ENCODE results near the gene CCDC172. TPM values are rescaled to one million over a fixed set of nuclear protein-coding genes. Genes with fewer than 3 reads are reported as not detected.

CCDC172 gene, protein sequence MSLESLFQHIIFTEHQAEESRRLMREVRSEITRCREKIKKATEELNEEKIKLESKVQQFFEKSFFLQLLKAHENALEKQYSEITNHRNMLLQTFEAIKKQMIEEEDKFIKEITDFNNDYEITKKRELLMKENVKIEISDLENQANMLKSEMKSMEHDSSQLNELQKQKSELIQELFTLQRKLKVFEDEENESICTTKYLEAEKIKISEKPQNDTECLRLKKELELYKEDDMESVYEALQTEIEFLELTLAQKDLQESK
- not detected for total RNA-seq

GRCh38 chr10:116324227-116324950 is at the start of gene CCDC172:
Gene CCDC172, plus strand, starts transcription at chr10:116324448. Its CDS starts 564 bp downstream, at chr10:116325012.
- ATAC-seq (no peak), DNase-seq (no peak)
- no peaks in the 10 kb centered on the region for H3K9me3 Mint-ChIP-seq
- no peak within 1 kb of the TSS for H3K4me3 Mint-ChIP-seq
- no peaks in the 10 kb centered on the region for H3K4me1 Mint-ChIP-seq (ENCODE audit: low read depth)
- no peaks in the 10 kb centered on the region for H3K36me3 Mint-ChIP-seq (ENCODE audit: insufficient read depth)
- peaks cover 3% of the 10 kb centered on the region for H3K27me3 Mint-ChIP-seq (ENCODE audit: low read depth)

- H3K27me3 Mint-ChIP-seq (ENCODE audit: low read depth) = peaks cover 33% of the 10 kb centered on the region
- no peak for ATAC-seq
These were observed 47.3 kb upstream of the CCDC172 start for GRCh38 chr10:116276981-116277380.

DNA sequence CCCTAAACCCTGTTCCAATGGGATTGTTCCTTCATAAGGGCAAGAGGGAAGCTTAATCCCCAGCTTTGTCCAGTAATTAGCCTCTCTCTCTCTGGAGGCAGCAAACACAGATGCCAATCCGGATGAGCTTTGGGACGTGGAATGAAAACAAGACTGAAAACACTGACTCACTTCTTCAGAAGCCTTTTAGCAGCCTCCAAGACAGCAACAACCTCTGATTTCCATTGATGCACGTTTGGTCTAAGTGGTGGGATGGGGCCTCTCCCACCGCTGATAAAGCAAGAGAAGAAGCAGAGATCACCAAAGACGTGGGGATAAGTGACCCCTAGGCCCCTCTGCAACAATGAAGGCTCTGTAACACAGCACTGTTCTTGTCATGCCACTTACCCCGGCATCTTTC is 45.4 kb upstream of the CCDC172 start:
- ATAC-seq (no peak), DNase-seq (no peak)
- no peak overlapping the region for H3K4me3 Mint-ChIP-seq
- H3K9me3 Mint-ChIP-seq = no peaks in the 10 kb centered on the region
- H3K36me3 Mint-ChIP-seq (ENCODE audit: insufficient read depth) = no peaks in the 10 kb centered on the region
- H3K27me3 Mint-ChIP-seq (ENCODE audit: low read depth) = peaks cover 23% of the 10 kb centered on the region
- no peaks in the 10 kb centered on the region for H3K4me1 Mint-ChIP-seq (ENCODE audit: low read depth)

More at GRCh38 chr10:116276981-116277380, 47.3 kb upstream of the CCDC172 start:
- Mint-ChIP-seq H3K4me3 (no peak overlapping the region), H3K4me1 (ENCODE audit: low read depth) (peaks cover 4% of the 10 kb centered on the region), H3K36me3 (ENCODE audit: insufficient read depth) (no peaks in the 10 kb centered on the region), H3K9me3 (no peaks in the 10 kb centered on the region)
- no peak for DNase-seq

DNA sequence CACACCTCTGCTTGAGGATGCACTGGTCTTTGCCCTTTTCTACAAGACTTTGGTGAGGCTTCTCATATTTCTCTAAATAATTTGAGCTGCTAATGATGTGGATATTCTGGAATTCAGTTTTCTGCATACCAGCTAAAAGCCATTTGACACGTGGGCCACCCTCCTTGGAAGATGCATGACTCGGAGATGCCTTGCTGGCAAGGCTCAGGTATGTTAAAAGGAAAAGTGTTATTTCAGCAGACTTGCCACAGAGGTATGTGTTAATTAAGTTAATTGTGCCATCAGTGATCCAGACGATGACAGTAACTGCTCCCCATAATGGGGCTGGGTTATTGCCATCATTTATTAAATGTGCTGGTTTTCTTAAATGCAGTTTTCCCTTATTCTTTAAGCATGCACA is 42.5 kb upstream of the CCDC172 start:
- no peak overlapping the region for H3K4me3 Mint-ChIP-seq
- H3K4me1 Mint-ChIP-seq (ENCODE audit: low read depth) = no peaks in the 10 kb centered on the region
- H3K9me3 Mint-ChIP-seq = peaks cover 2% of the 10 kb centered on the region
- H3K27me3 Mint-ChIP-seq (ENCODE audit: low read depth) = peaks cover 8% of the 10 kb centered on the region
- DNase-seq (no peak), ATAC-seq (no peak)
- no peaks in the 10 kb centered on the region for H3K36me3 Mint-ChIP-seq (ENCODE audit: insufficient read depth)

DNA sequence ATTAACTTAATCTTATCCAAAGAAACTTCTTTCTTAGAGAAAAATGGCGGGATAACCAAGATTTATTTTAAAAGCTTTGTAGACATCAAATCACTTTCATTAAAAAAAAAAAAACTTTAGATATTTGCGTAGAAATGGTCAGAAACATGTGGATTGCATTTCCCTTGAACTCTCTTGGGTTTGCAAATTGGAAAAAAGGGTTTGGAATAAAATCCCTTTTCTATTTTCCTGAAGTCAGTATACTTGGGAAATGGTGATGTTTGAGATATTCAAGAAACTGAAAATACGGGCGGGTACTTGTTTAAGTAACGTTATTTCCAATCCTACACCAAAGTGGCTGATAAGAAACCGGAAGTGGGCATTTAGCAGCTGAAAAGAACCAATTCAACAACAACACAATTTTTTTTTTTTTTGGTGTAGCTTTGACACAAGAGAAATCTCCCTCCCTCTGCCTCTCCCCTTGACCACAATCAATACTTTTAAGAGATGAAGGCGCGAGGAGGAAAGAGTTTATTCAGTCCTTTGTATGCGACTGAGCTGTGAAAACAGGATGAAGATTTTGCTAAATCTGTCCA is 37.5 kb upstream of the CCDC172 start:
- no peak for ATAC-seq
- DNase-seq = no peak
- H3K27me3 Mint-ChIP-seq (ENCODE audit: low read depth) = peaks cover 3% of the 10 kb centered on the region
- no peaks in the 10 kb centered on the region for H3K4me1 Mint-ChIP-seq (ENCODE audit: low read depth)
- H3K9me3 Mint-ChIP-seq = peaks cover 6% of the 10 kb centered on the region
- H3K36me3 Mint-ChIP-seq (ENCODE audit: insufficient read depth) = no peaks in the 10 kb centered on the region
- H3K4me3 Mint-ChIP-seq = no peak overlapping the region

- no peak for ATAC-seq
- Mint-ChIP-seq H3K9me3 (peaks cover 6% of the 10 kb centered on the region), H3K36me3 (ENCODE audit: insufficient read depth) (no peaks in the 10 kb centered on the region), H3K4me1 (ENCODE audit: low read depth) (no peaks in the 10 kb centered on the region), H3K4me3 (no peak overlapping the region), H3K27me3 (ENCODE audit: low read depth) (peaks cover 3% of the 10 kb centered on the region)
- DNase-seq = no peak
These were observed 36.2 kb upstream of the CCDC172 start for GRCh38 chr10:116287906-116288501.

DNA sequence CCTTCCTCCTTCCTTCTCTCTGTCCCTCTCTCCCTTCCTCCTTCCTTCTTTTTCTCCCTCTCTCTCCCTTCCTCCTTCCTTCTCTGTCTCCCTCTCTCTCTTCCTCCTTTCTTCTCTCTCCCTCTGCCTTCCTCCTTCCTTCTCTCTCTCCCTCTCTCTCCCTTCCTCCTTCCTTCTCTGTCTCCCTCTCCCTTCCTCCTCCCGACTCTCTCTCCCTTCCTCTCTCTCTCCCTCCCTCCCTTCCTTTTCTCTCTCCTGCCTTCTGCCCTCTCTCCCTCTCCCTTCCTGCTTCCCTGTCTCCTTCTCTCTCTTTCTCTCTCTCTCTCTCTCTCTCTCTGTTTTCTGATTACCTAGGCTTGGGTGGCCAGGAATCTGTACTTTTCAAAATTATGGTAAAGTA is 34.6 kb upstream of the CCDC172 start:
- H3K4me1 Mint-ChIP-seq (ENCODE audit: low read depth) = no peaks in the 10 kb centered on the region

GRCh38 chr10:116292493-116292892 is 31.8 kb upstream of the CCDC172 start:
- no peak overlapping the region for H3K4me3 Mint-ChIP-seq
- peaks cover 4% of the 10 kb centered on the region for H3K9me3 Mint-ChIP-seq
- H3K27me3 Mint-ChIP-seq (ENCODE audit: low read depth) = peaks cover 2% of the 10 kb centered on the region
- DNase-seq (no peak), ATAC-seq (no peak)
- no peaks in the 10 kb centered on the region for H3K4me1 Mint-ChIP-seq (ENCODE audit: low read depth)
- H3K36me3 Mint-ChIP-seq (ENCODE audit: insufficient read depth) = no peaks in the 10 kb centered on the region

More for the DNA sequence above, 34.6 kb upstream of the CCDC172 start:
- no peak for ATAC-seq
- no peaks in the 10 kb centered on the region for H3K27me3 Mint-ChIP-seq (ENCODE audit: low read depth)
- H3K9me3 Mint-ChIP-seq = peaks cover 6% of the 10 kb centered on the region
- no peak for DNase-seq
- H3K4me3 Mint-ChIP-seq = no peak overlapping the region
- no peaks in the 10 kb centered on the region for H3K36me3 Mint-ChIP-seq (ENCODE audit: insufficient read depth)

GRCh38 chr10:116296291-116296721 is 27.9 kb upstream of the CCDC172 start:
- Mint-ChIP-seq H3K36me3 (ENCODE audit: insufficient read depth) (no peaks in the 10 kb centered on the region), H3K9me3 (no peaks in the 10 kb centered on the region), H3K27me3 (ENCODE audit: low read depth) (peaks cover 2% of the 10 kb centered on the region), H3K4me3 (no peak overlapping the region), H3K4me1 (ENCODE audit: low read depth) (no peaks in the 10 kb centered on the region)
- no peak for DNase-seq
- ATAC-seq = no peak

DNA sequence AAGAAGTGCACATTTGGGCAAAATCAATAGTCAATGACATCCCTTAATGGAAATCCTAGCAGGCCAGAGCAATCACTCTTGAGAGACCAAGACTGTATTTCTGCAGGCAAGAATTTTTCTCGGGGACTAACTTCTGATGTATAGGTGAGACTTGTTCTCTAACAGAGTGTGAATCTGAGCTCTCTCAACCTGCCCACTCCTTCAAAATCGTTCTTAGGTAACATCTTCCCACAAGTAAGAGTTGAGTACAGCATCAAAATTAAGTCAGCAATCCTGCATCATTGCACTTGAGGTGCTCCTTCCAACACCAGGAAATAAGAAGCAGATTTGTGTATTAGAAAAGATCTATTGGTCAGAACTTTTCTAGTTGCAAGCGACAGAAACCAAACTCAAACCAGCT is 25.7 kb upstream of the CCDC172 start:
- H3K36me3 Mint-ChIP-seq (ENCODE audit: insufficient read depth) = no peaks in the 10 kb centered on the region
- no peak overlapping the region for H3K4me3 Mint-ChIP-seq
- H3K9me3 Mint-ChIP-seq = peaks cover 5% of the 10 kb centered on the region
- H3K4me1 Mint-ChIP-seq (ENCODE audit: low read depth) = no peaks in the 10 kb centered on the region
- peaks cover 2% of the 10 kb centered on the region for H3K27me3 Mint-ChIP-seq (ENCODE audit: low read depth)
- DNase-seq (no peak), ATAC-seq (no peak)

GRCh38 chr10:116300542-116300941 is 23.7 kb upstream of the CCDC172 start:
- DNase-seq (no peak), ATAC-seq (no peak)
- Mint-ChIP-seq H3K36me3 (ENCODE audit: insufficient read depth) (no peaks in the 10 kb centered on the region), H3K9me3 (peaks cover 5% of the 10 kb centered on the region), H3K4me1 (ENCODE audit: low read depth) (no peaks in the 10 kb centered on the region), H3K4me3 (no peak overlapping the region), H3K27me3 (ENCODE audit: low read depth) (peaks cover 2% of the 10 kb centered on the region)

DNA sequence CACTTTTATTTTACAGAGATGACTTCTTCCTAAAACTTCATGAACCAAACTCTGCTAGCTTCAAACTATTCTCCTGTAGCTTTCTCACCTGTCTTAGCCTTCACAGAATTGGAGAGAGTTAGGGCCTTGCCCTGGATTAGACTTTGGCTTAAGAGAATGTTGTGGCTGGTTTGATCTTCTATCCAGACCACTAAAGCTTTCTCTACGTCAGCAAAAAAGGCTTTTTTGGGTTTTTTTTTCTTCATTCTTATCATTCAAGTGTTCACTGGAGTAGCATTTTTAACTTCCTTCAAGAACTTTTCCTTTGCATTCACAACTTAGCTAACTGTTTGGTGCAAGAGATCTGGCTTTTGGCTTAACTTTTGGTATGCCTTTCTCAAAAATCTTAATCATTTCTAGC is 19.3 kb upstream of the CCDC172 start:
- no peak for ATAC-seq
- H3K36me3 Mint-ChIP-seq (ENCODE audit: insufficient read depth) = no peaks in the 10 kb centered on the region
- no peaks in the 10 kb centered on the region for H3K4me1 Mint-ChIP-seq (ENCODE audit: low read depth)
- no peaks in the 10 kb centered on the region for H3K27me3 Mint-ChIP-seq (ENCODE audit: low read depth)
- H3K4me3 Mint-ChIP-seq = no peak overlapping the region
- peaks cover 5% of the 10 kb centered on the region for H3K9me3 Mint-ChIP-seq
- no peak for DNase-seq

GRCh38 chr10:116306847-116307246 is 17.4 kb upstream of the CCDC172 start:
- no peak for DNase-seq
- no peak for ATAC-seq
- Mint-ChIP-seq H3K36me3 (ENCODE audit: insufficient read depth) (no peaks in the 10 kb centered on the region), H3K4me3 (no peak overlapping the region), H3K27me3 (ENCODE audit: low read depth) (no peaks in the 10 kb centered on the region), H3K9me3 (peaks cover 5% of the 10 kb centered on the region), H3K4me1 (ENCODE audit: low read depth) (no peaks in the 10 kb centered on the region)

- Mint-ChIP-seq H3K27me3 (ENCODE audit: low read depth) (no peaks in the 10 kb centered on the region), H3K36me3 (ENCODE audit: insufficient read depth) (no peaks in the 10 kb centered on the region), H3K4me3 (no peak overlapping the region), H3K4me1 (ENCODE audit: low read depth) (no peaks in the 10 kb centered on the region), H3K9me3 (peaks cover 5% of the 10 kb centered on the region)
- ATAC-seq (no peak), DNase-seq (no peak)
These were observed 16.8 kb upstream of the CCDC172 start for GRCh38 chr10:116307455-116307854.

Data from activated T-cell treated with anti-CD3 and anti-CD28 coated beads, Interleukin-2, amount 50 U/mL, for 4 hours (primary cell).